IMR-90 (cell line): ENCODE data around the gene RNF223. TPM values are rescaled to one million over a fixed set of nuclear protein-coding genes. Genes with fewer than 3 reads are reported as not detected.

Experiments
- ATAC-seq: fragments of 200-7000 bp; cut with Tn5 transposase; 2 replicates; pipeline ENCODE4 v1.9.1; 2020; ENCODE audit warnings: low read depth, mild to moderate bottlenecking, moderate library complexity
- BruUV-seq: library from RNA; stranded (reverse); fragments of 400-500 nt; replicated peaks from 2 replicates; lab custom pipeline; 2021; lab: Mats Ljungman, UMichigan
- CTCF ChIA-PET: fragments of 300-600 bp; formaldehyde crosslinking; extraction: SDS; loops from one replicate; lab custom pipeline; 2021; ENCODE audit warnings: antibody characterized with exemption; lab: Yijun Ruan, JAX
- POLR2A ChIA-PET: fragments of 300-600 bp; sonication (Branson Sonifier 250); formaldehyde crosslinking; loops from one replicate; lab custom pipeline; 2022; ENCODE audit warnings: antibody characterized with exemption; ENCODE audit not compliant: unreplicated experiment; lab: Charles Lee
- DNase-seq: peaks from one replicate; pipeline ENCODE4 v3.0.0; 2013
- H2AFZ ChIP-seq: replicated peaks from 2 replicates; pipeline ENCODE3; 2013; ENCODE audit warnings: low read length, mild to moderate bottlenecking; ENCODE audit not compliant: poor library complexity
- H2AK5ac ChIP-seq: 2 replicates; pipeline ENCODE4 v1.6.1; 2013; ENCODE audit warnings: low read depth, low read length, inconsistent platforms
- H2AK9ac ChIP-seq: replicated peaks from 2 replicates; pipeline ENCODE3; 2013; ENCODE audit warnings: mild to moderate bottlenecking, low read depth, low read length, moderate library complexity; ENCODE audit not compliant: poor library complexity
- H2BK120ac ChIP-seq: 2 replicates; pipeline ENCODE4 v1.6.1; 2013; ENCODE audit warnings: low read depth, low read length, inconsistent platforms
- H2BK15ac ChIP-seq: 3 replicates; pipeline ENCODE4 v1.6.1; 2013; ENCODE audit warnings: low read depth, low read length, inconsistent platforms
- H2BK20ac ChIP-seq: 2 replicates; pipeline ENCODE4 v1.6.1; 2013; ENCODE audit warnings: low read depth, mild to moderate bottlenecking, inconsistent platforms, low read length, moderate library complexity
- H2BK5ac ChIP-seq: 2 replicates; pipeline ENCODE4 v1.6.1; 2013; ENCODE audit warnings: mild to moderate bottlenecking, low read depth, low read length, inconsistent platforms; ENCODE audit not compliant: poor library complexity, severe bottlenecking
- H3K14ac ChIP-seq: replicated peaks from 2 replicates; pipeline ENCODE4 v1.6.1; 2013; ENCODE audit warnings: low read depth, low read length, inconsistent platforms
- H3K18ac ChIP-seq: 2 replicates; pipeline ENCODE4 v1.6.1; 2013; ENCODE audit warnings: low read depth, low read length, control low read depth
- H3K23ac ChIP-seq: 2 replicates; pipeline ENCODE4 v1.6.1; 2013; ENCODE audit warnings: low read depth, low read length, inconsistent platforms
- H3K27ac ChIP-seq: 2 replicates; pipeline ENCODE4 v1.5.1; 2013; ENCODE audit warnings: mild to moderate bottlenecking, control low read depth, low read length; ENCODE audit not compliant: insufficient read depth
- H3K27me3 ChIP-seq: 2 replicates; pipeline ENCODE4 v1.6.1; 2013; ENCODE audit warnings: low read length; ENCODE audit not compliant: control insufficient read depth, insufficient read depth
- H3K36me3 ChIP-seq: 2 replicates; pipeline ENCODE4 v1.6.1; 2013; ENCODE audit warnings: low read length, mixed read lengths; ENCODE audit not compliant: control insufficient read depth, insufficient read depth
- H3K4ac ChIP-seq: 2 replicates; pipeline ENCODE4 v1.6.1; 2013; ENCODE audit warnings: low read depth, low read length, inconsistent platforms
- H3K4me1 ChIP-seq: 2 replicates; pipeline ENCODE4 v1.6.1; 2013; ENCODE audit warnings: low read length, mixed read lengths; ENCODE audit not compliant: control insufficient read depth, insufficient read depth
- H3K4me2 ChIP-seq: 2 replicates; pipeline ENCODE4 v1.6.1; 2013; ENCODE audit warnings: low read depth, mild to moderate bottlenecking, control low read depth, low read length, moderate library complexity
- H3K4me3 ChIP-seq: 2 replicates; pipeline ENCODE4 v1.5.1; 2013; ENCODE audit warnings: low read depth, mild to moderate bottlenecking, control low read depth, low read length, moderate library complexity; ENCODE audit not compliant: insufficient read depth
- H3K56ac ChIP-seq: 2 replicates; pipeline ENCODE4 v1.6.1; 2013; ENCODE audit warnings: low read length, inconsistent platforms; ENCODE audit not compliant: insufficient read depth; ENCODE audit errors: extremely low read depth
- H3K79me1 ChIP-seq, 2 experiments: 2 replicates each; pipeline ENCODE4 v1.6.1; 2013; ENCODE audit warnings: low read length in 2 of 2, inconsistent platforms in 1 of 2, low read depth in 1 of 2
- H3K9ac ChIP-seq: 2 replicates; pipeline ENCODE4 v1.6.1; 2013; ENCODE audit warnings: low read depth, low read length, control low read depth
- H3K9me1 ChIP-seq: 2 replicates; pipeline ENCODE4 v1.6.1; 2013; ENCODE audit warnings: low read length, inconsistent platforms; ENCODE audit not compliant: insufficient read depth
- H3K9me3 ChIP-seq: 2 replicates; pipeline ENCODE4 v1.6.1; 2013; ENCODE audit warnings: low read length; ENCODE audit not compliant: control insufficient read depth, insufficient read depth
- H4K20me1 ChIP-seq: 2 replicates; pipeline ENCODE4 v1.6.1; 2013; ENCODE audit warnings: low read length, inconsistent platforms; ENCODE audit not compliant: insufficient read depth
- H4K5ac ChIP-seq: 2 replicates; pipeline ENCODE4 v1.6.1; 2013; ENCODE audit warnings: mild to moderate bottlenecking, low read depth, low read length, control low read depth
- H4K8ac ChIP-seq, 2 experiments: 2 replicates each; pipeline ENCODE4 v1.6.1; 2013; ENCODE audit warnings: low read depth in 2 of 2, low read length in 2 of 2, control low read depth in 1 of 2, inconsistent platforms in 1 of 2
- H4K91ac ChIP-seq: 2 replicates; pipeline ENCODE4 v1.6.1; 2013; ENCODE audit warnings: low read depth, low read length, inconsistent platforms; ENCODE audit not compliant: insufficient read depth
- BHLHE40 ChIP-seq: fragments of 150-350 bp; IDR thresholded peaks from 2 replicates; pipeline ENCODE4 v1.6.1; 2016; ENCODE audit warnings: mild to moderate bottlenecking, low read depth, low read length
- CEBPB ChIP-seq: IDR thresholded peaks from 2 replicates; pipeline ENCODE4 v1.6.1; 2012; ENCODE audit warnings: low read depth, low read length, improper control_type of control experiment
- CHD1 ChIP-seq: IDR thresholded peaks from 2 replicates; pipeline ENCODE4 v1.6.1; 2012; ENCODE audit warnings: low read depth, low read length, improper control_type of control experiment
- ELK1 ChIP-seq: fragments of 150-350 bp; IDR thresholded peaks from 2 replicates; pipeline ENCODE4 v1.6.1; 2016; ENCODE audit warnings: low read depth, mild to moderate bottlenecking, low read length, moderate library complexity, borderline replicate concordance
- FOS ChIP-seq: fragments of 150-350 bp; IDR thresholded peaks from 2 replicates; pipeline ENCODE4 v1.6.1; 2016; ENCODE audit warnings: low read depth, low read length
- MAFK ChIP-seq: IDR thresholded peaks from 2 replicates; pipeline ENCODE4 v1.6.1; 2012; ENCODE audit warnings: low read depth, low read length, improper control_type of control experiment
- MAZ ChIP-seq: IDR thresholded peaks from 2 replicates; pipeline ENCODE4 v1.6.1; 2012; ENCODE audit warnings: low read depth, mild to moderate bottlenecking, low read length, improper control_type of control experiment, moderate library complexity, borderline replicate concordance
- NFE2L2 ChIP-seq: fragments of 150-350 bp; IDR thresholded peaks from 2 replicates; pipeline ENCODE4 v1.6.1; 2016; ENCODE audit warnings: low read depth, mild to moderate bottlenecking, low read length
- POLR2A ChIP-seq: IDR thresholded peaks from 2 replicates; pipeline ENCODE4 v1.6.1; 2012; ENCODE audit warnings: mild to moderate bottlenecking, low read depth, low read length
- RAD21 ChIP-seq: IDR thresholded peaks from 2 replicates; pipeline ENCODE4 v1.6.1; 2012; ENCODE audit warnings: low read length, improper control_type of control experiment
- RCOR1 ChIP-seq: IDR thresholded peaks from 2 replicates; pipeline ENCODE4 v1.6.1; 2012; ENCODE audit warnings: mild to moderate bottlenecking, low read length, improper control_type of control experiment; ENCODE audit not compliant: insufficient replicate concordance
- RFX5 ChIP-seq: IDR thresholded peaks from 2 replicates; pipeline ENCODE4 v1.8.0; 2012; ENCODE audit warnings: low read depth, mild to moderate bottlenecking, low read length, moderate library complexity
- SMC3 ChIP-seq: fragments of 150-350 bp; IDR thresholded peaks from 2 replicates; pipeline ENCODE4 v1.6.1; 2016; ENCODE audit warnings: low read depth, mild to moderate bottlenecking, antibody characterized with exemption, low read length, moderate library complexity
- USF2 ChIP-seq: fragments of 150-350 bp; IDR thresholded peaks from 2 replicates; pipeline ENCODE4 v1.6.1; 2017; ENCODE audit warnings: mild to moderate bottlenecking, antibody characterized with exemption, low read length, low read depth
- WGBS, 2 experiments: methylation state at CpG; one replicate each; pipeline versions ENCODE4 v1.1.5 to v1.1.7; 2013; ENCODE audit warnings: missing lambda C conversion rate in 2 of 2; ENCODE audit not compliant: insufficient read length in 1 of 2; ENCODE audit errors: extremely low coverage in 2 of 2; 5-methylcytosine and 5-hydroxymethylcytosine counted together
- dilution Hi-C: fragments of 300-500 bp; cut with HindIII; formaldehyde crosslinking; loops from one replicate; pipeline ENCODE4 v1.14.3; 2018; ENCODE audit warnings: low sequenced_read_pairs; ENCODE audit not compliant: unreplicated experiment
- in situ Hi-C: fragments of 300-500 bp; cut with MboI; formaldehyde crosslinking; loops from 3 replicates; pipeline ENCODE4 v1.14.3; 2019; ENCODE audit warnings: low sequenced_read_pairs, inconsistent platforms, mixed read lengths
- intact Hi-C: fragments of 100-400 bp; cut with micrococcal nuclease; formaldehyde crosslinking; loops from 2 replicates; pipeline ENCODE4 v1.10.0; 2022
- polyA plus RNA-seq, 3 experiments: library from polyadenylated mRNA; depleted of rRNA; stranded (reverse); fragments of >200 nt; gene quantifications; 2 replicates each; pipeline ENCODE4 v1.2.3, GENCODE V29; 2012; ENCODE audit warnings: low replicate concordance in 1 of 3
- total RNA-seq: library from RNA; depleted of rRNA; stranded (reverse); fragments of >200 nt; gene quantifications from 2 replicates; pipeline ENCODE4 v1.2.3, GENCODE V29; 2012

The RNF223 gene
- total and polyA plus RNA-seq, 2 of the 4 experiments (the other 2 are of a cell fraction) = not detected

- peaks cover 4% of the 10 kb centered on the region for H3K36me3 ChIP-seq
- H3K23ac ChIP-seq = no peak overlapping the region
- intact Hi-C loops (no loop called here), in situ Hi-C loops (no loop called here), dilution Hi-C loops (no loop called here)
- H3K9me1 ChIP-seq = no peaks in the 10 kb centered on the region
- H3K9me3 ChIP-seq = no peaks in the 10 kb centered on the region
- no peaks in the 10 kb centered on the region; the same call in 1 of the 2 replicates for H4K20me1 ChIP-seq
- H3K27ac ChIP-seq = no peak overlapping the region
- H3K9ac ChIP-seq = no peak overlapping the region
- no peak overlapping the region for H2AFZ ChIP-seq
- no peaks in the 10 kb centered on the region for H3K79me1 ChIP-seq
- no peak for ATAC-seq
- DNase-seq = no peak
- no peak overlapping the region for H4K91ac ChIP-seq
- no peak overlapping the region for H3K4me3 ChIP-seq
- H2AK9ac ChIP-seq = no peak overlapping the region
- H2AK5ac ChIP-seq = no peak overlapping the region
- POLR2A ChIA-PET = no interaction called here
- no peak overlapping the region for H3K14ac ChIP-seq
- CTCF ChIA-PET = no interaction called here
- no peak overlapping the region for H2BK120ac ChIP-seq
- H3K27me3 ChIP-seq = no peaks in the 10 kb centered on the region
- no peak overlapping the region for H2BK20ac ChIP-seq
- no peak overlapping the region for H3K4ac ChIP-seq
- no peak overlapping the region for H4K5ac ChIP-seq
- BruUV-seq = no TSS peak
- no peak overlapping the region for H4K8ac ChIP-seq
- H3K18ac ChIP-seq = no peak overlapping the region
- TF ChIP-seq ELK1 = no peak
- TF ChIP-seq CHD1 = no peak
- TF ChIP-seq FOS = no peak
- TF ChIP-seq USF2 = no peak
- TF ChIP-seq CEBPB = no peak
- TF ChIP-seq BHLHE40 = no peak
- no peak for TF ChIP-seq MAFK
- TF ChIP-seq RFX5 = no peak
- no peak for TF ChIP-seq RAD21
- TF ChIP-seq NFE2L2 = no peak
- TF ChIP-seq RCOR1 = no peak
- no peak for TF ChIP-seq SMC3
- no peak for TF ChIP-seq MAZ
- TF ChIP-seq POLR2A = no peak
- no peaks in the 10 kb centered on the region for H3K4me1 ChIP-seq
- no peak overlapping the region for H3K4me2 ChIP-seq
- no peak overlapping the region for H2BK15ac ChIP-seq
- no peak overlapping the region for H3K56ac ChIP-seq
- no peak overlapping the region for H2BK5ac ChIP-seq
- WGBS, 2 experiments = 93% methylated on average over 8 of the region's 17 CpGs; no CpG with 5 or more reads in 1 of the 2 experiments
Observed at GRCh38 chr1:1086911-1087341, 12.8 kb upstream of the RNF223 start.
